Natural killer cell (primary cell): ENCODE data around the gene CALHM6. TPM values are rescaled to one million over a fixed set of nuclear protein-coding genes. Genes with fewer than 3 reads are reported as not detected.

Source experiments
- ATAC-seq, 3 donors: fragments of 150-1000 bp in 2 of 3; fragments of 200-7000 bp in 1 of 3; cut with Tn5 transposase; 1 replicate in 1 of 3; 2 replicates in 2 of 3; pipeline ENCODE4 v1.10.0; 2021; ENCODE audit warnings: mild to moderate bottlenecking in 2 of 3, moderate library complexity in 2 of 3
- DNase-seq, 2 donors: peaks; one replicate each; pipeline versions ENCODE4 v3.0.0 to v3.0.0-alpha.2; 2013 to 2021; ENCODE audit warnings: mixed read lengths in 1 of 2
- H3K27ac ChIP-seq: one replicate; pipeline ENCODE4 v1.5.1; 2013; ENCODE audit warnings: mild to moderate bottlenecking, low read length
- H3K27me3 ChIP-seq: one replicate; pipeline ENCODE4 v1.6.1; 2013; ENCODE audit warnings: low read length; ENCODE audit not compliant: control insufficient read depth, insufficient read depth
- H3K36me3 ChIP-seq: one replicate; pipeline ENCODE4 v1.6.1; 2013; ENCODE audit warnings: low read length; ENCODE audit not compliant: control insufficient read depth, insufficient read depth
- H3K4me1 ChIP-seq: one replicate; pipeline ENCODE4 v1.6.1; 2013; ENCODE audit warnings: low read length; ENCODE audit not compliant: control insufficient read depth, insufficient read depth
- H3K4me3 ChIP-seq: one replicate; pipeline ENCODE4 v1.5.1; 2013; ENCODE audit warnings: low read length
- H3K9me3 ChIP-seq: one replicate; pipeline ENCODE4 v1.6.1; 2013; ENCODE audit warnings: low read length; ENCODE audit not compliant: control insufficient read depth, insufficient read depth
- H3K27ac Mint-ChIP-seq, 2 donors: one replicate each; pipeline ENCODE4 v1.8.0; 2022; ENCODE audit warnings: mild to moderate bottlenecking in 2 of 2, mixed read lengths in 2 of 2, moderate library complexity in 1 of 2
- H3K27me3 Mint-ChIP-seq, 2 donors: one replicate each; pipeline ENCODE4 v1.8.0; 2022; ENCODE audit warnings: low read depth in 2 of 2, mixed read lengths in 2 of 2
- H3K36me3 Mint-ChIP-seq: one replicate; pipeline ENCODE4 v1.8.0; 2022; ENCODE audit warnings: mixed read lengths
- H3K4me1 Mint-ChIP-seq, 2 donors: one replicate each; pipeline ENCODE4 v1.8.0; 2022; ENCODE audit warnings: mixed read lengths in 2 of 2
- H3K4me3 Mint-ChIP-seq: one replicate; pipeline ENCODE4 v1.8.0; 2022; ENCODE audit warnings: mild to moderate bottlenecking, moderate library complexity, mixed read lengths
- H3K9me3 Mint-ChIP-seq, 2 donors: one replicate each; pipeline ENCODE4 v1.8.0; 2022; ENCODE audit warnings: mixed read lengths in 2 of 2
- CTCF ChIP-seq: fragments of 200-600 bp; IDR thresholded peaks from one replicate; pipeline ENCODE4 v1.8.0; 2022; ENCODE audit warnings: antibody characterized with exemption
- WGBS: methylation state at CpG from one replicate; pipeline ENCODE4 v1.1.7; 2013; ENCODE audit warnings: missing lambda C conversion rate; ENCODE audit not compliant: insufficient coverage; 5-methylcytosine and 5-hydroxymethylcytosine counted together
- intact Hi-C: fragments of 100-400 bp; cut with micrococcal nuclease; formaldehyde crosslinking; loops from one replicate; pipeline ENCODE4 v1.14.2; 2022
- total RNA-seq, 4 donors: library from RNA; stranded (reverse); fragments of 120-200 nt in 1 of 4; gene quantifications; one replicate each; pipeline versions ENCODE4 v1.2.3 to v1.2.4, GENCODE V29; 2013 to 2022

CALHM6 gene
- total RNA-seq, 3 donors from 2014 or later (not counting 1 experiment from before 2014, with no cell fraction given), result 7.9 to 20.6 (median 12.3) TPM

DNA sequence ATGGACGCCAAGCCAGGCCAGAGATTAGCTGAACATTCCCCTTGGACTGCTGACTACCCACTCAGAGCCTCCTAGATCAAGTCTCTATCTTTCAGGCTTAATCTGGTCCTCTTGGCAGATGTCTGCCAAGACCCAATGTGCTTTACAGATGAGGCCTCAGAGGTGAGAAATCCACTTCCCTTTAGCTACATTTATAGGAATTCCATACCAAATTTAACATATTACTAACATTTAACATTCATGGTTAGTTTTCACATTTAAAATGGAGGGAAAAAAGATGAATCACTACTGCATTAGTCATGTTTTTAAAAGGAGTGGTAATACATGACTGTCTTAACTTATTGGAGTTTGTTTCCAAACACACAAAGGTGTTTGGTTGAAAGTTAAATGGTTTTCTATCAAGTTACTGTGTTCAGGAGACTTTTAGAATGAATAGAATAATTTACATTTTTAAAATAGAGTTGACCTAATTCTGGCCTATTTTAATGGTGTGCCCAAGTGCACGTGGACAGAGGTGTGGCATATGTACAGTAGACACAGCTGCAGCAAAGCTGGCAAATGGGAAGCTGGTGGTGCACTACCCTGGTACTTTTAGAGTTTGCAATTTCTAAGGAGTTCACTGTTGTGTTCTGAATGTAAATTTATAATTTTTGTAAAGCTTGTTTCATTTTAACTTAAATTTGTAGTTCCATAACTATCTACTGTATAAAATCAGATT is 41.9 kb upstream of the CALHM6 start:
- TF ChIP-seq CTCF, result no peak
- no peaks in the 10 kb centered on the region for H3K27me3 Mint-ChIP-seq
- WGBS, result 83% methylated on average over 2 of the region's 2 CpGs

GRCh38 chr6:116420341-116420740 is 40.8 kb upstream of the CALHM6 start:
- 96% methylated on average over 5 of the region's 5 CpGs for WGBS
- no peak for DNase-seq
- Histone ChIP-seq H3K4me3 (no peak overlapping the region), H3K36me3 (no peaks in the 10 kb centered on the region), H3K4me1 (no peaks in the 10 kb centered on the region), H3K9me3 (no peaks in the 10 kb centered on the region), H3K27ac (no peak overlapping the region), H3K27me3 (no peaks in the 10 kb centered on the region)
- no peaks in the 10 kb centered on the region for H3K27me3 Mint-ChIP-seq
- no peak for ATAC-seq
- no peaks in the 10 kb centered on the region for H3K9me3 Mint-ChIP-seq
- intact Hi-C loops, result no loop called here
- H3K4me1 Mint-ChIP-seq, result no peaks in the 10 kb centered on the region
- TF ChIP-seq CTCF, result no peak
- no peak overlapping the region for H3K4me3 Mint-ChIP-seq
- H3K36me3 Mint-ChIP-seq, result no peaks in the 10 kb centered on the region
- H3K27ac Mint-ChIP-seq, result no peak overlapping the region

More for the DNA sequence above, 41.9 kb upstream of the CALHM6 start:
- ATAC-seq (no peak), DNase-seq (no peak)
- no peaks in the 10 kb centered on the region for H3K27me3 ChIP-seq
- Mint-ChIP-seq H3K4me3 (no peak overlapping the region), H3K4me1 (no peaks in the 10 kb centered on the region), H3K27ac (no peak overlapping the region), H3K9me3 (no peaks in the 10 kb centered on the region), H3K36me3 (no peaks in the 10 kb centered on the region)
- no peaks in the 10 kb centered on the region for H3K9me3 ChIP-seq
- intact Hi-C loops, result no loop called here
- no peaks in the 10 kb centered on the region for H3K36me3 ChIP-seq
- no peaks in the 10 kb centered on the region for H3K4me1 ChIP-seq
- H3K27ac ChIP-seq, result no peak overlapping the region
- H3K4me3 ChIP-seq, result no peak overlapping the region

DNA sequence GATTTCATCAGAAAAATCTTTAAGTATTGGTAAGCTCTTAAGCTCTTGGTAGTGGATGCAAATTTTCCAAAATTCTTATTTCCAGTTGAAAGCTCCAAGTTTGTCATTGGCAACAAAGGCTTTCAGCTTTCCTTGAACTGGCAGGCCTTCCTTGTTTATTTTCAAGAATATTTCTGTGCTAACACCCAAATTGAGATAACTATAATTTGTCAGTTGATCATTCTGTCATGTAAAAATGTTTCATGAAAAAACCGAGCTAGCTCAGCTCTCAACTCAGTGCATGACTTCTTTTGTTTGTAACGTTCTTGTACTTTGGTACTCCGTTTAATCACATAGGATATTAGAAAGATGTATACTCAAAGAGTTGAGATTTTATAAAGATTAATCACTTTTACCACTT is 38.9 kb upstream of the CALHM6 start:
- DNase-seq (no peak), ATAC-seq (no peak)
- Mint-ChIP-seq H3K27ac (no peak overlapping the region), H3K4me3 (no peak overlapping the region), H3K9me3 (no peaks in the 10 kb centered on the region), H3K4me1 (no peaks in the 10 kb centered on the region), H3K27me3 (no peaks in the 10 kb centered on the region), H3K36me3 (no peaks in the 10 kb centered on the region)
- H3K4me1 ChIP-seq, result no peaks in the 10 kb centered on the region
- no peak for TF ChIP-seq CTCF
- H3K36me3 ChIP-seq, result no peaks in the 10 kb centered on the region
- H3K27me3 ChIP-seq, result no peaks in the 10 kb centered on the region
- H3K9me3 ChIP-seq, result no peaks in the 10 kb centered on the region
- 85% methylated on average over 2 of the region's 3 CpGs for WGBS
- intact Hi-C loops, result no loop called here
- no peak overlapping the region for H3K27ac ChIP-seq
- H3K4me3 ChIP-seq, result no peak overlapping the region

GRCh38 chr6:116424001-116424400 is 37.2 kb upstream of the CALHM6 start:
- WGBS, result 88% methylated on average over 1 of the region's 1 CpG
- Mint-ChIP-seq H3K9me3 (no peaks in the 10 kb centered on the region), H3K27me3 (no peaks in the 10 kb centered on the region), H3K4me1 (no peaks in the 10 kb centered on the region), H3K36me3 (no peaks in the 10 kb centered on the region), H3K4me3 (no peak overlapping the region), H3K27ac (no peak overlapping the region)
- no peak for ATAC-seq
- Histone ChIP-seq H3K36me3 (no peaks in the 10 kb centered on the region), H3K9me3 (no peaks in the 10 kb centered on the region), H3K4me3 (no peak overlapping the region), H3K27me3 (no peaks in the 10 kb centered on the region), H3K27ac (no peak overlapping the region), H3K4me1 (no peaks in the 10 kb centered on the region)
- intact Hi-C loops, result no loop called here
- DNase-seq, result no peak
- TF ChIP-seq CTCF, result no peak
